Measurements from ENCODE around the gene GRK5. TPM values are rescaled to one million over a fixed set of nuclear protein-coding genes. Genes with fewer than 3 reads are reported as not detected.

Gene GRK5
- polyA plus RNA-seq, 10 donors: 15.7 to 29.8 (median 25.4) TPM

GRCh38 chr10:119341459-119342301 is 134.3 kb downstream of the GRK5 start:
- DNase-seq: peak; percentile 43 to 82 (median 66)

DNA sequence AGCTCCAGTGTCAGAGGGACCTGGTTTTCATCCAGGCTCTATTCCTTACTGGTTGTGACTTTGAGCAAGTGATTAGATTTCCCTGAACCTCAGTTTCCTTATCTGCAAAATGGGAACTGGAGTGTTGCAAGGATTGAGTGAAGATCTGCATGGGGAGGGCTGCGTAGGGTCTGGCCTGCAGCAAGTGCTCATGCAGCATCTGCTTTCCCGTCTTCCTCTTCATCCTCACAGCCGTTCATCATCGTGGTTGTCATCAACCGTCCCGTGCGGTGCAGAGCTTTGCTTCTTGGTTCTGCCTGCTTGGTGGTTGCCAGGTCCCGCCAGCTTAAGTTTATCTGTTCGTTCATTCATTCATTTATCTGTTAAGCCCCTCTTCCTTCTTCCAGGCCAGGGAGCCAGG is 135.0 kb downstream of the GRK5 start:
- DNase-seq: no peak

DNA sequence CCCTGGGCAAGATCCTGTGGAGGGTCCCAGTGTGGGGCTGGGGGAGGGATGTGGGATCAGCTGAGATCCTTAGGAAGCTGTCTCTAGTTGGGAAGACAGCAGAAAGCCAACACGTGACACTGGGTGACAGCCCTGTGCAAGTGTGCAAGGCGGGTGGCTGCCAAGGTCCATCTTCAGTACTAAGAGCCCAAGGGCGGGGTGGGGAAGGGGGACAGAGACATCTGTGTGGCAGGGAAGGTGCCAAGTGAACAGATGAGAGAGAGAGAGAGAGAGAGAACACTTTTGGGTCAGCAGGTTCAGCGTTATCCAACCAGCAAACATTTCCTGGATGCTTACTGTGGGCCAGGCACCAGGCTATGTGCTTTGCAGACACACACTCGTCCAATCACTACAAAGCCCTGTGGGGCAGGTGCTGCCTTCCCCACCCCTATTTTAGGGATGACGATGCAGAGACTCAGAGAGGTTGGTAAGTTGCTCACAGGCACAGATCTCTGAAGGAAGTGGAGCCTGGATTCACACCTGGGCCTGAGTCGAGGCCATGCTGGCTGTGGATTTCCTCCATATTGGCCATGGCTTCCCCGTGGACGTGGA is 135.7 kb downstream of the GRK5 start:
- DNase-seq: peak in 2 of 3 donors; percentile 47 to 64

DNA sequence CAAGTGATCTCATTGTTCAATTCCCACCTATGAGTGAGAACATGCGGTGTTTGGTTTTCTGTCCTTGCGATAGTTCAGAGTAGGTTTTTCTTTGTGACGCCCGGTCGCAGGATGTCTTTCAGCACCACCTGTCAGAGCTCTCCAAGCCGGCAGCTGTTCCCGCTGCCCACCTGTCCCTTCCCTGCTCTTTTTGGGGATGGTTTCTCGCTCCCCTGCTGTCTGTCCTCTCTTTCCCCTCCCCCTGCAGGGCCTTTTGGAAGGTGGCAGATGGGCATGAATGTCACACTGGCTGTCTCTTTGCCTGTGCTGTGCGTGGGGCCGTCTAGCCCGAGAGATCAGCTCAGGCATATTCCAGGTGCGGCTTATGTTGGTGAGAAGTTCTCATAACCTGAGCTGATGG is 137.0 kb downstream of the GRK5 start:
- DNase-seq: no peak

- DNase-seq: no peak
Measured at GRCh38 chr10:119346095-119346832, 138.9 kb downstream of the GRK5 start.

- no peak for DNase-seq
Measured at GRCh38 chr10:119347181-119347974, 140.0 kb downstream of the GRK5 start.

GRCh38 chr10:119348106-119348505 is 140.7 kb downstream of the GRK5 start:
- DNase-seq: no peak

DNA sequence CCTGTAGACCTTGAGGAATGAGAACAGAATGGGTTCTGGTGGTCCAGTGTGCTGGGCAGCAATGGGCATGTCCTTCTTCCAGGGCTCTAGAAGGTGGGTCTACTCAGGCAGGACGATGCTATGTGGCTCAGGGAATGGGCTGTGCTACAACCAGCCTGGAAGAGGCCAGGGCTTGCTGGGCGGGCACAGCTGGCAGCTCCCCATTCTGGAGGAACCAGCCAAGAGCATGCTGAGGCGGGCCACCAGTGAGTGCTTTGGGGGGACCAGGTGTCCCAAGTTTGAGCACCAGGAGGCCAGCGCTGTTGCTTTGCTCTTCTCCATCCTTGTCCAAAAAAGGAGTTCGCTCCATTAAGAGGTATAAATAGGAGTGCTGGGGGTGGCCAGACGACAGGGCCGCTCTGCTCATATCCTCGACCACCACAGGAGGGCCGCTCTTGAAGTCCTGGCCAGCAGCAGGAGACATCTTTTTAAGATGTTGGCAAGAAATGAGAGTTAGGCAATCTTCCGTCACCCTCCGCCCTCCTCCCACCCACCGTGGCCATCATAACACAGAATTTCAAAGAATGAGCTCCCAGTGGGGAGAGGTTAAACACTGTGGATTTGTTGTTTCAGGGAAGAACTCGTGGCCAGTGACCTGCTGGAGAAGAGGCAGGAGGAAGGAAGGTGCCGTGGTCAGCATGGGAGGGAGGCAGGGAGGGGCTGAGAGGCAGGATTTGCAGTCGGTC is 141.3 kb downstream of the GRK5 start:
- DNase-seq: peak in 1 of 3 donors; percentile 53

GRCh38 chr10:119349341-119349740 is 142.0 kb downstream of the GRK5 start:
- no peak for DNase-seq

- DNase-seq: no peak
Measured at GRCh38 chr10:119349937-119350501, 142.6 kb downstream of the GRK5 start.

GRCh38 chr10:119350502-119351097 is 143.2 kb downstream of the GRK5 start:
- peak; percentile 53 to 93 (median 80) for DNase-seq

DNA sequence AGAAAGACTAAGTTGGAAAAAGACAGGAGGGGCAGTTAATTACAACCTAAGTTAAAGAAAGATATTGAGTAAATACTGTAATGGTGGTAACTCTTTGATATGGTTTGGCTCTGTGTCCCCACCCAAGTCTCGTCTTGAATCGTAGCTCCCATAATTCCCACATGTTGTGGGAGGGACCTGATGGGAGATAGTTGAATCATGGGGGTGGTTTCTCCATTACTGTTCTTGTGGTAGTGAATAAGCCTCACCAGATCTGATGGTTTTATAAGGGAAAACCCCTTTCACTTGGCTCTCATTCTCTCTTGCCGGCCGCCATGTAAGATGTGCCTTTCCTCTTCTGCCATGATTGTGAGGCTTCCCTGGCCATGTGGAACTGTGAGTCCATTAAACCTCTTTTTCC is 143.8 kb downstream of the GRK5 start:
- no peak for DNase-seq

- no peak for DNase-seq
Measured at GRCh38 chr10:119352042-119352441, 144.7 kb downstream of the GRK5 start.

- DNase-seq: no peak
Measured at GRCh38 chr10:119352807-119353206, 145.4 kb downstream of the GRK5 start.

GRCh38 chr10:119353421-119353820 is 146.1 kb downstream of the GRK5 start:
- no peak for DNase-seq

DNA sequence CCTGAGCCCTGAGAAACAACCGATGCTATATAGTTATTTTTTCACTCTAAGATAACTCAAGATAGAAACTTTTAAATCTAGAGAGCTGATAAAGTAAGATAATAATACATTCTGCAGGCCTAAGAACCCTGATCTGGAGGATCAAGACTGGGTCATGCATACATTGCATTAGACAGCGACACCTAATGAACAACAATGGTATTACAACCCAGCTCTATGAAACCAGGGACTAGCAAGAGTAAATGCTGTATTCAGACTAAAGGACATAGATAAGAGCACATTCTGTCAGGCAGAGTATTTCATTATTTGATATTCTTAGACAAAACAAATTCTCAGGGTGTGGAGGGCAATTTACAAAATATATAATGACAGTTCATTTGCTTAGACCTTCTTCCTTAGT is 148.6 kb downstream of the GRK5 start:
- DNase-seq: no peak

DNA sequence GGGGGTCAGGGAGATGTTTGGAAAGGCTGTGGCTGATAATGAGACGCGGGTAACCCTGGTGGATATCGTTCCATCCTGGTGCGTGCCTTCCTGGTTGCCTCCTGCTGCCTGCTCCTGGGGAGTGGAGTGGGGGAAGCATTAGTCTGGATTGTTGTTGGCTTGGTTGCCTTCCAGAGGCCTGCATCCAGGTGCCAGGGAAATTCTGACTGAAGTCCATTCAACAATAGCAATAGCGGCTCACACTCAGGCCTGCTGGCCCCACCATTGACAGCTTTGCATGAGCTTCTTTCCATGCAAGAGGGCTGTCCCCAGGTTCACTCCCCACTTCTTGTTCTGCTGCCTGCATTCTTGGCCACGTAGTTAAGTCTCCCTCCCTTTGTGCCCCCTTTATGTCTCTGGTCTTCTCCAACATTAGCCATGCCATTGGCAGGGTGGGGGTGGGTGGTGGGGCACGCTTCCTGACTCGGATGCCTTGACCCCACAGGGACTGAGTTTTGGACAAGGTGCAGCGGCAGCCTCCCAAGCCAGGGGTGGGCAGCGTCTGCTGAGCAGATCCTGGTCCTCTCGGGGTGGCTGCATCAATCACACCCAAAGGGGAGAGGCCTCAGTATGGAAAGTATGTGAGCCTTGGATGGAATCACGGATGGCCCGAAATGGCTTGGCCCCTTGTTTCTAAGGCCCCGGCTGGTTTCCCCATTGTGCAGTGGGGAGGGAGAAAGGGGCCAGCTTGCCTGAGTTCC is 150.2 kb downstream of the GRK5 start:
- DNase-seq: no peak

GRCh38 chr10:119358152-119358512 is 150.8 kb downstream of the GRK5 start:
- DNase-seq: no peak

- DNase-seq: no peak
Measured at GRCh38 chr10:119358567-119358966, 151.2 kb downstream of the GRK5 start.

DNA sequence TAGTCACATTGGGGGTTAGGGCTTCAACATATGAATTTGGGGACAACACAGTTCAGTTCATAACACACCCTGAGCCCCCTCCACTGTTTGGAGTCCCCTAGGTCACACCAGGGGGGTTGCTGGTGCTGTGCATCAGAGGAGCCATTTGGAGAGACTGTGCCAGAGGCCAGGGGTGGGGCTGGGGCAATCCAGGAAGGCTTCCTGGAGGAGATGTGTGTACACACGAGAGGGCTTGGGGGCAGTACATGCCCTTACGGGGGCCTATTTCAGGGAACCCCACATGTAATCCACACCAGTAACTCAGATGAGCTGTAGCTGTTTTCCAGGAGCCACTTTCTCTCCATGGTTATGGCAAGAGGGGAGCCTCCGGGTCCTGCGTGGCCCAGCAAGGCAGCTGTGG is 151.7 kb downstream of the GRK5 start:
- DNase-seq: no peak
